Bronchial epithelial cell (primary cell): Measurements from ENCODE around the gene KCNK2. TPM values are rescaled to one million over a fixed set of nuclear protein-coding genes. Genes with fewer than 3 reads are reported as not detected.
"Not testable (repeated sequence)": the region's sequence is repeated elsewhere in the genome, so short reads cannot be mapped to it uniquely, and the experiment has no call there.

ENCODE experiments used
- DNase-seq: peaks from one replicate; pipeline ENCODE4 v3.0.0-alpha.2; 2010; ENCODE audit warnings: low read depth
- FAIRE-seq: peaks from 2 replicates; lab custom pipeline; 2011; peaks lifted over from hg19 to GRCh38; lab: Jason Lieb, UNC
- H3K27me3 ChIP-seq: 2 replicates; pipeline ENCODE4 v1.5.1; 2011; ENCODE audit warnings: low read length; ENCODE audit not compliant: control insufficient read depth, insufficient read depth
- H3K36me3 ChIP-seq: 2 replicates; pipeline ENCODE4 v1.5.1; 2011; ENCODE audit warnings: low read length; ENCODE audit not compliant: control insufficient read depth, insufficient read depth
- H3K4me3 ChIP-seq: 2 replicates; pipeline ENCODE4 v1.5.1; 2011; ENCODE audit warnings: mild to moderate bottlenecking, low read depth, low read length, control low read depth
- total RNA-seq: library from RNA; depleted of rRNA; stranded (reverse); fragments of >200 nt; gene quantifications from 2 replicates; pipeline ENCODE4 v1.2.1, GENCODE V29; 2014
- TF ChIP-seq, protein P1 (sequence below): IDR thresholded peaks from 2 replicates; pipeline ENCODE4 v1.5.1; 2011; ENCODE audit warnings: mild to moderate bottlenecking, moderate library complexity, low read length, control low read depth, inconsistent platforms; ENCODE audit not compliant: insufficient read depth, severe bottlenecking

Gene KCNK2
- total RNA-seq, 1 donor from 2014 or later = 1.3 TPM

DNA sequence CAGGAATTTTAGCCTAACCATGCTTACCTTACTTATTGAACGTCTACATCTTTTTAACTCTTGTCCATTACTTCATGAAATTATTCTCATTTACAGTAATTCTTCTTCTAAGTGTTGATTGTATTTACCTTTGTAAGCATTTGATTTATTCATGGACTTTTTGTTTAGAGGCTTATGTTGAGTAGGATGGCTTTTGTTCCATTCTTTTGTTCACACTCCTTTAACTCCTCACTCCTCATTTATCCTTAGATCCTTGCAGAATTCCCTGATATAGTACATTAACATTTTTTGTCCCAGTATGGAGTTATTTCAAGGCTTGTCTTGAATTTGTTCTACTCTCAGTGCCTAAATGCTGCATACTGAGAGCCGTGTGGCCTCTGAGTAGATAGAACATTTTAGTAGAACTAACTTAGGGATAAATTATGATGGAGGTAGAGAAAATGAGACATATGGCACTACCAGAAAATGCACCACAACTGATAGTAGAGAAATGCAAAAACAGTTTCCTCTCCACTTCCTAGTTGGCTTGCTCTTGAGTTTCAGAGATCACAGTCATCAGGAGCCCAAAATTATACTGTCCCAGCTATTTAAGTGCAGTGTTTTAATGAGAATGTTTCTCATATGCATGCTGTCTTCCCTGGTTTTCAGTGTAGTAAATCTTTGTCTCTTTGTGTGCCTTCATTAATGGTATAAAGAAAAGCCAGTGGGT is 69.5 kb downstream of the KCNK2 start:
- TF ChIP-seq, protein P1, sequence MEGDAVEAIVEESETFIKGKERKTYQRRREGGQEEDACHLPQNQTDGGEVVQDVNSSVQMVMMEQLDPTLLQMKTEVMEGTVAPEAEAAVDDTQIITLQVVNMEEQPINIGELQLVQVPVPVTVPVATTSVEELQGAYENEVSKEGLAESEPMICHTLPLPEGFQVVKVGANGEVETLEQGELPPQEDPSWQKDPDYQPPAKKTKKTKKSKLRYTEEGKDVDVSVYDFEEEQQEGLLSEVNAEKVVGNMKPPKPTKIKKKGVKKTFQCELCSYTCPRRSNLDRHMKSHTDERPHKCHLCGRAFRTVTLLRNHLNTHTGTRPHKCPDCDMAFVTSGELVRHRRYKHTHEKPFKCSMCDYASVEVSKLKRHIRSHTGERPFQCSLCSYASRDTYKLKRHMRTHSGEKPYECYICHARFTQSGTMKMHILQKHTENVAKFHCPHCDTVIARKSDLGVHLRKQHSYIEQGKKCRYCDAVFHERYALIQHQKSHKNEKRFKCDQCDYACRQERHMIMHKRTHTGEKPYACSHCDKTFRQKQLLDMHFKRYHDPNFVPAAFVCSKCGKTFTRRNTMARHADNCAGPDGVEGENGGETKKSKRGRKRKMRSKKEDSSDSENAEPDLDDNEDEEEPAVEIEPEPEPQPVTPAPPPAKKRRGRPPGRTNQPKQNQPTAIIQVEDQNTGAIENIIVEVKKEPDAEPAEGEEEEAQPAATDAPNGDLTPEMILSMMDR = no peak
- FAIRE-seq = no peak

DNA sequence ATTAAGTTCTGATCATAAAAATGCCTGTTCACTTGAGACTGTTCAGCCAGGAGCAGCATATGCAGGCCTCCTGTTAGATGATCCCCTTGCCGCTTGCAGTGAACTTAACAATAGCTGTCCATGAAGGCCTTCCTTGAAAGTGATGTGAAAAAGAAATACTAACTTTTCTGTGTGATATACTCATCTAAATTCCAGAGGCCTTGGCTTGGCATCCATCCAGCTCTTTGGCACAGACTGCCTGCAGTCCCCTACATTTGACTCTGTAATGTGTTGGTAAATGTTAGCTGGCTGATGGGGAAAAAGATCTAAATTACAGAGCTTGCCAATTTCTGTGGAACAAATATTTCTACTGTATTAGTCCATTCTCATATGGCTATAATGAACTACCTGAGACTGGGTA is 73.7 kb downstream of the KCNK2 start:
- Histone ChIP-seq H3K36me3 (no peaks in the 10 kb centered on the region), H3K4me3 (no peak overlapping the region), H3K27me3 (no peaks in the 10 kb centered on the region)
- no peak for DNase-seq
- no peak for FAIRE-seq
- TF ChIP-seq, protein P1 = no peak

More for the DNA sequence above, 69.5 kb downstream of the KCNK2 start:
- Histone ChIP-seq H3K27me3 (no peaks in the 10 kb centered on the region), H3K4me3 (no peak overlapping the region), H3K36me3 (no peaks in the 10 kb centered on the region)
- no peak for DNase-seq

DNA sequence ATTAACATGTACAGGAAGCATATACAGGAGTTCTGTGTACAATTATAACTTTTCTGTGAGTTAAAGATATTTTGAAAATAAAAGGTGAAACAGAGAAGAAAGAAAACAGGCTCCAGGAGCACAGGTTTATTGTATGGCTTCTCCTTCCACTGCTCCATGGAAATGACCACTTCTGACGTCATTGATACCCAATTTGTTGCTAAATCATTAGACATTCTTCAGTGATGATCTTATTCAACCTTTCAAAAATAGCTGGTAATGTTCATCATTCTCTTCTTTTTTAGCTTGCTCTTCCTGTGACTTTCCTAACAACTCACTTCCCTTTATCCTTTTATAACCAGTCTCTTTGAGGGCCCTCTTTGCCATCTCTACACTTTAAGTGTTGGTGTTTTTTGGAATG is 77.8 kb downstream of the KCNK2 start:
- no peak for DNase-seq
- Histone ChIP-seq H3K4me3 (no peak overlapping the region), H3K27me3 (no peaks in the 10 kb centered on the region), H3K36me3 (no peaks in the 10 kb centered on the region)
- FAIRE-seq = no peak
- TF ChIP-seq, protein P1 = no peak

DNA sequence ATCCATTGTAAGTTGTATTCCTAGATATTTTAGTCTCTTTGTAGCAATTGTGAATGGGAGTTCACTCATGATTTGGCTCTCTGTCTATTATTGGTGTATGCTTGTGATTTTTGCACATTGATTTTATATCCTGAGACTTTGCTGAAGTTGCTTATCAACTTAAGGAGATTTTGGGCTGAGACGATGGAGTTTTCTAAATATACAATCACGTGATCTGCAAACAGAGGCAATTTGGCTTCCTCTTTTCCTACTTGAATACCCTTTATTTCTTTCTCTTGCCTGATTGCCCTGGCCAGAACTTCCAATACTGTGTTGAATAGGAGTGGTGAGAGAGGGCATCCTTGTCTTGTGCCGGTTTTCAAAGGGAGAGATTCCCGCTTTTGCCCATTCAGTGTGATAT is 80.6 kb downstream of the KCNK2 start:
- not testable (repeated sequence) for H3K36me3 ChIP-seq, H3K4me3 ChIP-seq, DNase-seq, FAIRE-seq, H3K27me3 ChIP-seq

DNA sequence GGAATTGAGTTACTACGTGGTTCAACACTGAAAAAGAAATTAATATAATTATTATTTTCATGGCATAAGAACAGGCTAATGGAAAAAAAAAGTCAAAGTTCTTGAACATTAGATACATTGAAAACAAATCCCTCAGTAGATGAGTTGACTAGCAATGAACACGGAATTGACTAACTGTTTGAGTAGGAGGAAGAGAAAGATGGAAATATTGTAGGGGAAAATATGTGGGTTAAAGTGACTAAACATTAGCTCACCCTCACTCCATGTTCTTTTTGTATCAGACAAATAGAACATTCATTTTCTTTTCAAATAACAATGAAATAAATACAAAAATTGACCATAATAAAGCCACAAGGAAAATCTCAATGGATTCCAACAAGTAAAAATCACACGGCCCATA is 84.3 kb downstream of the KCNK2 start:
- Histone ChIP-seq H3K36me3 (no peaks in the 10 kb centered on the region), H3K4me3 (no peak overlapping the region), H3K27me3 (no peaks in the 10 kb centered on the region)
- FAIRE-seq = no peak
- TF ChIP-seq, protein P1 = no peak
- peak; percentile 22 for DNase-seq

DNA sequence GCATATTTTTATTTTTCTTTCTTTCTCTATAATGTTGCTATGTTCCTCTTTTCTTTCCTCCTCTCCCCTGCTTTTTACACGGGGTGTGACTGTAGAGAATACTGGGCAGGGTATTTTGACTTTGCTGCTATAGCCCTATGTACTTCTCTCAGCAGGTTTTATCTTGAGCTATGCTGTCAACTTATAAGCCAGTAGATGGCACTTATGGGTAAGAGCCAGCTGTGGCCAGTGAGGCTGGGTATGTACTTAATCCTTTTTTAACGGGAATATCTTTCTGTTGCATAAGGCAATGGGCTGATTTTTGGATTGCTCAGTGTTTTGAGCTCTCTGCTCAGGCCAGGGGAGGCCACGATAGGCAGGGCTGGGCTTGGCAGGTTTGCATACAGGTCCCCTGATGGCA is 99.0 kb downstream of the KCNK2 start:
- DNase-seq (peak; percentile 11), FAIRE-seq (no peak)
- Histone ChIP-seq H3K27me3 (no peaks in the 10 kb centered on the region), H3K36me3 (no peaks in the 10 kb centered on the region), H3K4me3 (no peak overlapping the region)
- TF ChIP-seq, protein P1 = peak; percentile 9
